CD14-positive monocyte (primary cell): Measurements from ENCODE around the gene FRMD6. TPM values are rescaled to one million over a fixed set of nuclear protein-coding genes. Genes with fewer than 3 reads are reported as not detected.

Experiments used
- DNase-seq, 3 donors: peaks; one replicate each; pipeline ENCODE4 v3.0.0-alpha.2; 2011 to 2022
- H2AFZ ChIP-seq: 2 replicates; pipeline ENCODE4 v1.6.0; 2012; ENCODE audit warnings: mild to moderate bottlenecking, low read depth, low read length, inconsistent platforms; ENCODE audit not compliant: insufficient read depth, poor library complexity, severe bottlenecking
- H3K27ac ChIP-seq, 2 donors: 1 replicate in 1 of 2; 2 replicates in 1 of 2; pipeline ENCODE4 v1.5.1; 2012 to 2013; ENCODE audit warnings: low read length in 2 of 2, control low read depth in 1 of 2, inconsistent platforms in 1 of 2, low read depth in 1 of 2, mild to moderate bottlenecking in 1 of 2
- H3K27me3 ChIP-seq, 2 donors: one replicate each; pipeline versions ENCODE4 v1.6.0 to v1.6.1; 2011 to 2013; ENCODE audit warnings: low read length in 2 of 2; ENCODE audit not compliant: control insufficient read depth in 2 of 2, insufficient read depth in 2 of 2
- H3K36me3 ChIP-seq, 2 donors: replicated peaks in 1 of 2; 1 replicate in 1 of 2; 2 replicates in 1 of 2; pipeline versions ENCODE4 v1.5.1 to v1.6.1; 2012 to 2013; ENCODE audit warnings: low read length in 2 of 2, control low read depth in 1 of 2, inconsistent platforms in 1 of 2, mild to moderate bottlenecking in 1 of 2; ENCODE audit not compliant: insufficient read depth in 2 of 2, control insufficient read depth in 1 of 2
- H3K4me1 ChIP-seq, 2 donors: 1 replicate in 1 of 2; 2 replicates in 1 of 2; pipeline versions ENCODE4 v1.5.1 to v1.6.1; 2012 to 2013; ENCODE audit warnings: low read length in 2 of 2, control low read depth in 1 of 2, inconsistent platforms in 1 of 2, mild to moderate bottlenecking in 1 of 2, moderate library complexity in 1 of 2; ENCODE audit not compliant: insufficient read depth in 2 of 2, control insufficient read depth in 1 of 2
- H3K4me2 ChIP-seq: replicated peaks from 2 replicates; pipeline ENCODE3; 2012; ENCODE audit warnings: low read length, moderate library complexity, mild to moderate bottlenecking; ENCODE audit not compliant: poor library complexity, severe bottlenecking; ENCODE audit errors: extremely low read depth
- H3K4me3 ChIP-seq, 3 experiments: fragments of 200-600 bp in 1 of 3; sonication (generic) in 1 of 3; replicated peaks in 1 of 3; 1 replicate in 2 of 3; 2 replicates in 1 of 3; pipeline ENCODE4 v1.5.1; 2011 to 2013; ENCODE audit warnings: low read length in 3 of 3, mild to moderate bottlenecking in 3 of 3, control low read depth in 2 of 3, low read depth in 2 of 3, inconsistent platforms in 1 of 3, moderate library complexity in 1 of 3
- H3K79me2 ChIP-seq: 2 replicates; pipeline ENCODE4 v1.6.0; 2012; ENCODE audit warnings: mild to moderate bottlenecking, control low read depth, inconsistent platforms, low read length, moderate library complexity; ENCODE audit not compliant: insufficient read depth
- H3K9ac ChIP-seq: 2 replicates; pipeline ENCODE4 v1.6.0; 2017; ENCODE audit warnings: low read length, mild to moderate bottlenecking; ENCODE audit not compliant: insufficient read depth, poor library complexity, severe bottlenecking
- H3K9me3 ChIP-seq, 2 donors: replicated peaks in 1 of 2; 1 replicate in 1 of 2; 2 replicates in 1 of 2; pipeline versions ENCODE4 v1.5.1 to v1.6.1; 2012 to 2013; ENCODE audit warnings: low read length in 2 of 2, control low read depth in 1 of 2; ENCODE audit not compliant: control insufficient read depth in 1 of 2, insufficient read depth in 1 of 2
- H4K20me1 ChIP-seq: 2 replicates; pipeline ENCODE4 v1.6.0; 2012; ENCODE audit warnings: mild to moderate bottlenecking, low read length, control low read depth, moderate library complexity; ENCODE audit not compliant: insufficient read depth
- H3K27ac Mint-ChIP-seq, 7 donors: one replicate each; pipeline ENCODE4 v1.8.0; 2020; ENCODE audit warnings: mild to moderate bottlenecking in 7 of 7, mixed read lengths in 7 of 7, moderate library complexity in 6 of 7, inconsistent platforms in 2 of 7
- H3K27me3 Mint-ChIP-seq, 3 donors: one replicate each; pipeline ENCODE4 v1.8.0; 2021 to 2022; ENCODE audit warnings: low read depth in 3 of 3, mild to moderate bottlenecking in 3 of 3, mixed read lengths in 3 of 3, moderate library complexity in 3 of 3, inconsistent platforms in 1 of 3
- H3K36me3 Mint-ChIP-seq, 2 donors: one replicate each; pipeline ENCODE4 v1.8.0; 2020; ENCODE audit warnings: mixed read lengths in 2 of 2, inconsistent platforms in 1 of 2, mild to moderate bottlenecking in 1 of 2
- H3K4me1 Mint-ChIP-seq: one replicate; pipeline ENCODE4 v1.8.0; 2020; ENCODE audit warnings: mild to moderate bottlenecking, mixed read lengths
- H3K4me3 Mint-ChIP-seq, 2 donors: one replicate each; pipeline ENCODE4 v1.8.0; 2020; ENCODE audit warnings: mild to moderate bottlenecking in 2 of 2, mixed read lengths in 2 of 2, moderate library complexity in 1 of 2
- H3K9me3 Mint-ChIP-seq, 7 donors: one replicate each; pipeline ENCODE4 v1.8.0; 2020 to 2022; ENCODE audit warnings: mixed read lengths in 7 of 7, mild to moderate bottlenecking in 6 of 7, moderate library complexity in 6 of 7, inconsistent platforms in 2 of 7
- whole genome bisulfite sequencing: methylation state at CpG from one replicate; pipeline ENCODE4 v1.1.5; 2013; ENCODE audit warnings: missing lambda C conversion rate; ENCODE audit not compliant: insufficient coverage; 5-methylcytosine and 5-hydroxymethylcytosine counted together
- intact Hi-C, 2 donors: fragments of 100-400 bp; cut with micrococcal nuclease; formaldehyde crosslinking; loops; one replicate each; pipeline versions ENCODE4 v1.15.0 to v1.15.1; 2023
- polyA plus RNA-seq, 3 donors: library from polyadenylated mRNA; depleted of rRNA in 1 of 3; unstranded in 2 of 3; stranded (reverse) in 1 of 3; fragments of 300-500 nt in 2 of 3; fragments of >200 nt in 1 of 3; fragmentation: Illumina TruSeq in 2 of 3; gene quantifications; 1 replicate in 2 of 3; 2 replicates in 1 of 3; pipeline ENCODE4 v1.2.3, GENCODE V29; 2012 to 2021
- TF ChIP-seq, protein P1 (sequence below): fragments of 200-600 bp; IDR thresholded peaks from one replicate; pipeline ENCODE4 v1.8.0; 2022; ENCODE audit warnings: antibody characterized with exemption, mild to moderate bottlenecking

FRMD6 gene
- polyA plus RNA-seq, 3 donors: 0.12 to 0.25 (median 0.12) TPM

DNA sequence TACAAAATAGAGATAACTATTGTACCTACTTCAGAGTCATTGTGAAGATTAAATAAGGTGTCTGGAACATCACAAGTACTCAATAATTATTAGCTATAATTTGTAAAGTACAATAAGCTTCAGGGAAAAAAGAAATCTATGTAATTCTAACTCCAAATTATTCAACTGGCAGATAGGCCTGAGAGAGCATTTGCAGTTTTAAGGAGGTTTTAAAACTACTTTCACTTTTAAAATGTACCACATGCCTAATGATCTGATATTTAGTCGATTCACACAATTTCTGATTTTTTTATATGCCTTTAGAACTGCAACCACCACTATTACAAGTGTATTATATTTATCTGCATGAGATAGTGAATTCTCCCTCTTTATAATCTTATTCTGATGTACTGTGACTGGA is 24.9 kb upstream of the FRMD6 start:
- intact Hi-C loops: no loop called here
- Mint-ChIP-seq H3K9me3 (peaks cover 0 to 3% (median 2%) of the 10 kb centered on the region in 7 donors), H3K27ac (no peak overlapping the region), H3K4me3 (peak overlapping the region; percentile 31 to 74), H3K36me3 (no peaks in the 10 kb centered on the region), H3K27me3 (no peaks in the 10 kb centered on the region), H3K4me1 (peaks cover 5% of the 10 kb centered on the region)
- H3K36me3 ChIP-seq: no peaks in the 10 kb centered on the region
- H3K27me3 ChIP-seq: no peaks in the 10 kb centered on the region
- H3K4me3 ChIP-seq: peak overlapping the region in 1 of 3 experiments; percentile 30
- H3K27ac ChIP-seq: no peak overlapping the region
- H3K9me3 ChIP-seq: no peaks in the 10 kb centered on the region
- H3K9ac ChIP-seq: no peak overlapping the region
- TF ChIP-seq, protein P1, sequence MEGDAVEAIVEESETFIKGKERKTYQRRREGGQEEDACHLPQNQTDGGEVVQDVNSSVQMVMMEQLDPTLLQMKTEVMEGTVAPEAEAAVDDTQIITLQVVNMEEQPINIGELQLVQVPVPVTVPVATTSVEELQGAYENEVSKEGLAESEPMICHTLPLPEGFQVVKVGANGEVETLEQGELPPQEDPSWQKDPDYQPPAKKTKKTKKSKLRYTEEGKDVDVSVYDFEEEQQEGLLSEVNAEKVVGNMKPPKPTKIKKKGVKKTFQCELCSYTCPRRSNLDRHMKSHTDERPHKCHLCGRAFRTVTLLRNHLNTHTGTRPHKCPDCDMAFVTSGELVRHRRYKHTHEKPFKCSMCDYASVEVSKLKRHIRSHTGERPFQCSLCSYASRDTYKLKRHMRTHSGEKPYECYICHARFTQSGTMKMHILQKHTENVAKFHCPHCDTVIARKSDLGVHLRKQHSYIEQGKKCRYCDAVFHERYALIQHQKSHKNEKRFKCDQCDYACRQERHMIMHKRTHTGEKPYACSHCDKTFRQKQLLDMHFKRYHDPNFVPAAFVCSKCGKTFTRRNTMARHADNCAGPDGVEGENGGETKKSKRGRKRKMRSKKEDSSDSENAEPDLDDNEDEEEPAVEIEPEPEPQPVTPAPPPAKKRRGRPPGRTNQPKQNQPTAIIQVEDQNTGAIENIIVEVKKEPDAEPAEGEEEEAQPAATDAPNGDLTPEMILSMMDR: no peak
- no peaks in the 10 kb centered on the region for H3K79me2 ChIP-seq
- peak overlapping the region; percentile 25 for H2AFZ ChIP-seq
- WGBS: no CpG with 5 or more reads among the region's 1 CpG
- no peak for DNase-seq
- peak overlapping the region; percentile 52 for H3K4me2 ChIP-seq
- no peaks in the 10 kb centered on the region for H3K4me1 ChIP-seq
- H4K20me1 ChIP-seq: no peaks in the 10 kb centered on the region

- H3K9me3 ChIP-seq: no peaks in the 10 kb centered on the region
- no peaks in the 10 kb centered on the region for H3K4me1 ChIP-seq
- H3K4me3 ChIP-seq: no peak overlapping the region
- peak overlapping the region; percentile 52 for H3K4me2 ChIP-seq
- intact Hi-C loops: no loop called here
- Mint-ChIP-seq H3K4me3 (no peak overlapping the region), H3K27me3 (no peaks in the 10 kb centered on the region), H3K4me1 (peaks cover 5% of the 10 kb centered on the region), H3K27ac (no peak overlapping the region), H3K36me3 (no peaks in the 10 kb centered on the region), H3K9me3 (peaks cover 0 to 8% (median 3%) of the 10 kb centered on the region in 7 donors)
- no peaks in the 10 kb centered on the region for H3K36me3 ChIP-seq
- H4K20me1 ChIP-seq: no peaks in the 10 kb centered on the region
- no peaks in the 10 kb centered on the region for H3K27me3 ChIP-seq
- H3K27ac ChIP-seq: no peak overlapping the region
- no peak for DNase-seq
- no peak overlapping the region for H2AFZ ChIP-seq
- H3K79me2 ChIP-seq: no peaks in the 10 kb centered on the region
- no peak overlapping the region for H3K9ac ChIP-seq
- TF ChIP-seq, protein P1: no peak
Measured at GRCh38 chr14:51627313-51627712, 24.4 kb upstream of the FRMD6 start.
